ENCODE data around the gene SPDYE2B. TPM values are rescaled to one million over a fixed set of nuclear protein-coding genes. Genes with fewer than 3 reads are reported as not detected.
"Not testable (repeated sequence)": the region's sequence is repeated elsewhere in the genome, so short reads cannot be mapped to it uniquely, and the experiment has no call there.

SPDYE2B gene
- total and polyA plus RNA-seq, 5 donors from 2014 or later, result 0.41 TPM; not detected in 4

- not testable (repeated sequence) for H3K27ac Mint-ChIP-seq; H3K4me1 ChIP-seq (ENCODE audit: control insufficient read depth, insufficient read depth, low read length, poor library complexity, severe bottlenecking); H3K36me3 ChIP-seq (ENCODE audit: control insufficient read depth, insufficient read depth, low read length); H3K9me3 Mint-ChIP-seq; ATAC-seq (ENCODE audit: low read depth in 2 of 2); H3K4me1 Mint-ChIP-seq; H3K27me3 ChIP-seq (ENCODE audit: control insufficient read depth, insufficient read depth, low read length); H3K27me3 Mint-ChIP-seq; H3K4me3 ChIP-seq (ENCODE audit: low read depth, low read length); H3K9me3 ChIP-seq (ENCODE audit: control insufficient read depth in 2 of 2, low read length in 2 of 2); DNase-seq; H3K27ac ChIP-seq (ENCODE audit: insufficient read depth, low read length, poor library complexity, severe bottlenecking); H3K4me3 Mint-ChIP-seq; H3K36me3 Mint-ChIP-seq
Measured at GRCh38 chr7:102666850-102667249, 16.7 kb downstream of the SPDYE2B start.

GRCh38 chr7:102667523-102667922 is 17.4 kb downstream of the SPDYE2B start:
- H3K36me3 Mint-ChIP-seq; H3K27me3 Mint-ChIP-seq; H3K27ac ChIP-seq (ENCODE audit: insufficient read depth, low read length, poor library complexity, severe bottlenecking); H3K4me1 ChIP-seq (ENCODE audit: control insufficient read depth, insufficient read depth, low read length, poor library complexity, severe bottlenecking); H3K4me3 ChIP-seq (ENCODE audit: low read depth, low read length); DNase-seq; H3K4me1 Mint-ChIP-seq; H3K27me3 ChIP-seq (ENCODE audit: control insufficient read depth, insufficient read depth, low read length); H3K27ac Mint-ChIP-seq; H3K4me3 Mint-ChIP-seq; H3K36me3 ChIP-seq (ENCODE audit: control insufficient read depth, insufficient read depth, low read length); ATAC-seq (ENCODE audit: low read depth in 2 of 2); H3K9me3 Mint-ChIP-seq; H3K9me3 ChIP-seq (ENCODE audit: control insufficient read depth in 2 of 2, low read length in 2 of 2): not testable (repeated sequence)

DNA sequence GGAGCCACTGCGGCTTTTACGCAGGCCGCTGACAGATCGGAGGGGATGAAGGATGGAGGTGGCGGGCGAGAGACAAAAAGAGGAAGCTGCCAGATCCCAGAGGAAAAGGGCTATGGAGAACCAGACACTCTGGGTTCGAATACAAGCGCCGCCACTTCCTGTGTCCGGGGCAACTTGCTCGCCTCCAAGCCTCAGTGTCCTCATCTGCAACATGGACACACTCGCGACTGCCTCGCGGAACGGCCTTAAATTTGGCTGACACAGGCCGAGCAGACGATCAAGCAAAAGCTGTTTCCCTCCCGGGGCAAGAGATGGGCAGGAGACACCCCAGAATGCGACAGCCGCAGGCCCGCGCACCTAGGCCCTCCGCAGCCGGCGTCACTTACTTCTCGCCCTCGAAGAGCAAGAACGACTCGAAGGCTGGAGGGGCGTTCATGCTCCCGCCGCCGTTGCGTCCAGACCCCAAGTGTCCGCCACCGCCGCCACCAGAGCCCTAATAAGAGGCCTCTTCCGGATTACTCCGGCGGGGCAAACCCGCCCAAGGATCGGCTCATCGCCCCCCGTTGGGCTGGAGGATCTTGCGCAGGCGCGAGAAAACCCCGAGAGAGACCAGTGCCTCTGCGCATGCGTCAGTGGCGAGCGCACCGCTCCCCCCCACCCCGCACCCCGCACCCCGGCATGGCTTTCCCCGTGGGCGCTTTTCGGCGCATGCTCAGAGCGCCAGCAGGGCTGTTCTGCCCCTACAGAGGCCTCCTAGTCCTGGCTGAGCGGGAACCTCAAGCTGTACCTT is 21.2 kb downstream of the SPDYE2B start, which contains the start of gene POLR2J2:
Gene POLR2J2, minus strand, starts transcription at position 498 of the 790 bp plus-strand sequence. Its CDS starts 62 bp downstream, at position 436.
- H3K4me3 ChIP-seq (ENCODE audit: low read depth, low read length); H3K27me3 ChIP-seq (ENCODE audit: control insufficient read depth, insufficient read depth, low read length); H3K27me3 Mint-ChIP-seq; H3K27ac ChIP-seq (ENCODE audit: insufficient read depth, low read length, poor library complexity, severe bottlenecking); H3K4me1 Mint-ChIP-seq; H3K9me3 ChIP-seq (ENCODE audit: control insufficient read depth in 2 of 2, low read length in 2 of 2); H3K9me3 Mint-ChIP-seq; H3K4me1 ChIP-seq (ENCODE audit: control insufficient read depth, insufficient read depth, low read length, poor library complexity, severe bottlenecking); H3K36me3 Mint-ChIP-seq; H3K36me3 ChIP-seq (ENCODE audit: control insufficient read depth, insufficient read depth, low read length): not testable (repeated sequence)
- DNase-seq (peak in 2 of 3 donors; percentile 40 to 90), ATAC-seq (ENCODE audit: low read depth in 2 of 2) (peak; percentile 70 to 73)
- Mint-ChIP-seq H3K4me3 (peak within 1 kb of the TSS in 3 of 4 donors; percentile 77 to 86 (median 84)), H3K27ac (peak within 1 kb of the TSS in 1 of 3 donors; percentile 51)

DNA sequence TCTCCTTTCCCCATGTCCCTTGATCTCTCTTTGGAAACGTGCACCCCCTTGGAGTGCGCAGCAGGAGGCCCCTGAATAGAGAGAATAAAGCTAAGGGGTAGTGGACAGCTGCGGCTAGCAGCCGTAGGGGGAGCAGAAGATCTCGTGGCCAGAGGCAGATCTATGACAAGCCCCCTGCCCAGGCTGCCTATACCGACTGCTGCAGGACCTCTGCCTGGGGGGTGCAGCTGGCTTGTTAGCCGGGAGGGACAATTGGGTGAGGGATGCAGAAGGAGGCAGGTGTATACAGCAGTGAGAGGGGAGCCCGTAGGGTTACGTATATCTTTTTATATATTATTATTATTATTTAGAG is 21.8 kb downstream of the SPDYE2B start:
- DNase-seq; H3K4me1 Mint-ChIP-seq; H3K36me3 ChIP-seq (ENCODE audit: control insufficient read depth, insufficient read depth, low read length); H3K27me3 ChIP-seq (ENCODE audit: control insufficient read depth, insufficient read depth, low read length); H3K36me3 Mint-ChIP-seq; H3K4me1 ChIP-seq (ENCODE audit: control insufficient read depth, insufficient read depth, low read length, poor library complexity, severe bottlenecking); H3K4me3 ChIP-seq (ENCODE audit: low read depth, low read length); H3K27me3 Mint-ChIP-seq; H3K9me3 Mint-ChIP-seq; H3K9me3 ChIP-seq (ENCODE audit: control insufficient read depth in 2 of 2, low read length in 2 of 2); H3K27ac Mint-ChIP-seq; H3K27ac ChIP-seq (ENCODE audit: insufficient read depth, low read length, poor library complexity, severe bottlenecking): not testable (repeated sequence)
- peak overlapping the region in 1 of 4 donors; percentile 77 for H3K4me3 Mint-ChIP-seq
- peak in 1 of 2 donors; percentile 5 for ATAC-seq (ENCODE audit: low read depth in 2 of 2)

DNA sequence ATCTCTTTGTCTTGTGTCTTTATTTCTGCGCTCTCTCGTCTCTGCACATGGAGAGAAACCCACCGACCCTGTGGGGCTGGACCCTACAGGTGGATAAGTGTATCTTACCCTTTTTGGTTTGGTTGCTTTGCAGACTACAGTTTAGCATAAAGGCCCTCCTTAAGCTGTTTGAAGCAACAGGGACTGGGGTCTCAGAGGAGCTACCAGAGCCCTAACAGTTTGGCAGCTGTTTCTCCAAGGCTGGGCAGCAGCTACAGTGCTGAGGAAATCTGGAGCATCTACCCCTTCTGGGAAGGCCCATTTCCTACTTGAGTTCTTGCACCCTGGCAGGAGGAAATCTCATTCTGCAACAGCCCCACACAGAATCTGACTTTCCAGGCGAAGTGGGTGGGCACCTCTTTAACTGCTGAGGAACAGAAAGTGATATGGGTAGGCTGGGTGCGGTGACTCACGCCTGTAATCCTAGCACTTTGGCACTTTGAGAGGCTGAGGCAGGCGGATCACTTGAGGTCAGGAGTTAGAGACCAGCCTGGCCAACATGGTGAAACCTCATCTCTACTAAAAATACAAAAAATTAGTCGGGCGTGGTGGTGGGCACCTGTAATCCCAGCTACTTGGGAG is 23.4 kb downstream of the SPDYE2B start:
- not testable (repeated sequence) for H3K36me3 Mint-ChIP-seq

GRCh38 chr7:102675545-102675944 is 25.4 kb downstream of the SPDYE2B start:
- H3K27me3 ChIP-seq (ENCODE audit: control insufficient read depth, insufficient read depth, low read length); H3K27ac ChIP-seq (ENCODE audit: insufficient read depth, low read length, poor library complexity, severe bottlenecking); H3K4me1 ChIP-seq (ENCODE audit: control insufficient read depth, insufficient read depth, low read length, poor library complexity, severe bottlenecking); H3K9me3 ChIP-seq (ENCODE audit: control insufficient read depth in 2 of 2, low read length in 2 of 2); H3K36me3 ChIP-seq (ENCODE audit: control insufficient read depth, insufficient read depth, low read length); H3K36me3 Mint-ChIP-seq; ATAC-seq (ENCODE audit: low read depth in 2 of 2); H3K4me1 Mint-ChIP-seq; H3K4me3 ChIP-seq (ENCODE audit: low read depth, low read length); H3K4me3 Mint-ChIP-seq; DNase-seq; H3K27ac Mint-ChIP-seq; H3K27me3 Mint-ChIP-seq; H3K9me3 Mint-ChIP-seq: not testable (repeated sequence)

More for the DNA sequence above, 23.4 kb downstream of the SPDYE2B start:
- not testable (repeated sequence) for H3K4me3 Mint-ChIP-seq; H3K9me3 ChIP-seq (ENCODE audit: control insufficient read depth in 2 of 2, low read length in 2 of 2); H3K9me3 Mint-ChIP-seq; ATAC-seq (ENCODE audit: low read depth in 2 of 2); H3K27me3 ChIP-seq (ENCODE audit: control insufficient read depth, insufficient read depth, low read length); DNase-seq; H3K27me3 Mint-ChIP-seq; H3K4me1 ChIP-seq (ENCODE audit: control insufficient read depth, insufficient read depth, low read length, poor library complexity, severe bottlenecking); H3K4me3 ChIP-seq (ENCODE audit: low read depth, low read length); H3K4me1 Mint-ChIP-seq; H3K36me3 ChIP-seq (ENCODE audit: control insufficient read depth, insufficient read depth, low read length); H3K27ac Mint-ChIP-seq; H3K27ac ChIP-seq (ENCODE audit: insufficient read depth, low read length, poor library complexity, severe bottlenecking)

DNA sequence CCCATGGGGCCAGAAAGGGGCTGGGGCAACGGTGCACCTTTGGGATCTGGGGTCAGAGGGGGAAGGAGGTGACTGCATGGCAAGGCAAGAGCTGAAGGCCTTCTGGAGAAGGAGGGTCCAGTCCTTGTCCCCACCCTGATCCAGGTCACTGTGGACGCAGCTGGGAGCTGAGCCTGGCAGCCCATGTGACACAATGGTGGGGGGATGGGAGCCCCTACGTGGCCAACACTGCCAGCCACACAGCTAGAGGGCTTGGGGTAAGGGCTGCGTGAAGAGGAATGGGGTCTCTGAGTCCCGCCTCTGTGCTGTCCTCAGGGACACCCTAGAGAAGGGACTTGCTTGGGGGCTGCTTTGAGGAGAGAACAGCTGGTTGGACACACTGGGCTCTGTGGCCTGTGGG is 30.7 kb downstream of the SPDYE2B start:
- H3K4me3 ChIP-seq (ENCODE audit: low read depth, low read length); H3K36me3 ChIP-seq (ENCODE audit: control insufficient read depth, insufficient read depth, low read length); H3K27me3 ChIP-seq (ENCODE audit: control insufficient read depth, insufficient read depth, low read length); H3K36me3 Mint-ChIP-seq; H3K27ac ChIP-seq (ENCODE audit: insufficient read depth, low read length, poor library complexity, severe bottlenecking); H3K4me1 ChIP-seq (ENCODE audit: control insufficient read depth, insufficient read depth, low read length, poor library complexity, severe bottlenecking); DNase-seq; H3K4me3 Mint-ChIP-seq; H3K27ac Mint-ChIP-seq; H3K27me3 Mint-ChIP-seq; H3K9me3 ChIP-seq (ENCODE audit: control insufficient read depth in 2 of 2, low read length in 2 of 2); H3K9me3 Mint-ChIP-seq; H3K4me1 Mint-ChIP-seq: not testable (repeated sequence)
- ATAC-seq (ENCODE audit: low read depth in 2 of 2), result peak in 1 of 2 donors; percentile 7

DNA sequence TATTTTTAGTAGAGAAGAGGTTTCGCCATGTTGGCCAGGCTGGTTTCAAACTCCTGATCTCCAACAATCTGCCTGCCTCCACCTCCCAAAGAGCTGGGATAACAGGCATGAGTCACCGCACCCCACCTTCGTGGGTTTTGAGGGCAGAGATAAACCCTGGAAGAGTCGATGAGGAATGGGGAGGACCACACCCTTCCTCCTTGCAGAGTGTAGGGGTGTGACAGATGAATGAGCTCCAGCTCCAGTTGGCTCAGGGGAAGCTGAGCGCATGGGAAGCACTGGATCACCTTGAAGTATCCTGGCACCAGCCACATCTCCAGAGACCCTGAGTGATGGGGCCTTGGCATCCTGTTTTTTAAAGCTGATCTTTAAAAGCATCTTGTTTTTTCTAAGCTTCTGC is 32.4 kb downstream of the SPDYE2B start:
- not testable (repeated sequence) for H3K4me1 Mint-ChIP-seq; DNase-seq; H3K4me1 ChIP-seq (ENCODE audit: control insufficient read depth, insufficient read depth, low read length, poor library complexity, severe bottlenecking); H3K9me3 Mint-ChIP-seq; H3K36me3 ChIP-seq (ENCODE audit: control insufficient read depth, insufficient read depth, low read length); H3K27ac ChIP-seq (ENCODE audit: insufficient read depth, low read length, poor library complexity, severe bottlenecking); H3K9me3 ChIP-seq (ENCODE audit: control insufficient read depth in 2 of 2, low read length in 2 of 2); H3K4me3 Mint-ChIP-seq; H3K27me3 Mint-ChIP-seq; H3K36me3 Mint-ChIP-seq; ATAC-seq (ENCODE audit: low read depth in 2 of 2); H3K27me3 ChIP-seq (ENCODE audit: control insufficient read depth, insufficient read depth, low read length); H3K27ac Mint-ChIP-seq; H3K4me3 ChIP-seq (ENCODE audit: low read depth, low read length)
